GM12873 (cell line): ENCODE measurements around the gene FAM216A.

ENCODE experiments used
- TF ChIP-seq, protein P1 (sequence below): IDR thresholded peaks from 2 replicates; pipeline ENCODE4 v1.5.1; 2012; ENCODE audit warnings: low read depth, mild to moderate bottlenecking, moderate library complexity, low read length, control low read depth; ENCODE audit not compliant: insufficient read depth; ENCODE audit errors: missing control alignments

The FAM216A gene

DNA sequence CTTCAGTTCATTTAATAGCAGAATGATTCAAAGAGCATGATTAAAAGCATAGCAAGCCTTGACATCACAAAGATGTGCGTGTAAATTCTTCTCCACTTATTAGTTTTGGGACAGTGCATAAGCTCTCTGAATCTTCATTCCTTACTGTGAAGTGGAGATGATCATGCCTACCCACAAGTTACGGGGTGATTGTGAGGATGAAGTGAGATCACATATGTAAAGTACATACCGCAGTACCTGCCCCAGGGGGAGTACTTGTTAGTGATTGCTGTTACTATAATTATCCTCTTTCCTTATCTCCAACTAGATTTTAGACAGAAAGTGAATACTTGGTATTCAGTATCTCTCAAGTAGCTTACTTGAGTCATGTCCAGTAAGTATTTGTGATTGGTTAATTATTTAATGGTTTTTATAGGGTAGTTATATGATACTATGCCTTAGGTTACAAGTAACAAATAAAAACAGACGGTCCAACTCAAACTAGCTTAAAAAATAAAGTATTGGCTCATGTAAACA, 39.5 kb downstream of the FAM216A start:
- TF ChIP-seq, protein P1, sequence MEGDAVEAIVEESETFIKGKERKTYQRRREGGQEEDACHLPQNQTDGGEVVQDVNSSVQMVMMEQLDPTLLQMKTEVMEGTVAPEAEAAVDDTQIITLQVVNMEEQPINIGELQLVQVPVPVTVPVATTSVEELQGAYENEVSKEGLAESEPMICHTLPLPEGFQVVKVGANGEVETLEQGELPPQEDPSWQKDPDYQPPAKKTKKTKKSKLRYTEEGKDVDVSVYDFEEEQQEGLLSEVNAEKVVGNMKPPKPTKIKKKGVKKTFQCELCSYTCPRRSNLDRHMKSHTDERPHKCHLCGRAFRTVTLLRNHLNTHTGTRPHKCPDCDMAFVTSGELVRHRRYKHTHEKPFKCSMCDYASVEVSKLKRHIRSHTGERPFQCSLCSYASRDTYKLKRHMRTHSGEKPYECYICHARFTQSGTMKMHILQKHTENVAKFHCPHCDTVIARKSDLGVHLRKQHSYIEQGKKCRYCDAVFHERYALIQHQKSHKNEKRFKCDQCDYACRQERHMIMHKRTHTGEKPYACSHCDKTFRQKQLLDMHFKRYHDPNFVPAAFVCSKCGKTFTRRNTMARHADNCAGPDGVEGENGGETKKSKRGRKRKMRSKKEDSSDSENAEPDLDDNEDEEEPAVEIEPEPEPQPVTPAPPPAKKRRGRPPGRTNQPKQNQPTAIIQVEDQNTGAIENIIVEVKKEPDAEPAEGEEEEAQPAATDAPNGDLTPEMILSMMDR, result no peak

DNA sequence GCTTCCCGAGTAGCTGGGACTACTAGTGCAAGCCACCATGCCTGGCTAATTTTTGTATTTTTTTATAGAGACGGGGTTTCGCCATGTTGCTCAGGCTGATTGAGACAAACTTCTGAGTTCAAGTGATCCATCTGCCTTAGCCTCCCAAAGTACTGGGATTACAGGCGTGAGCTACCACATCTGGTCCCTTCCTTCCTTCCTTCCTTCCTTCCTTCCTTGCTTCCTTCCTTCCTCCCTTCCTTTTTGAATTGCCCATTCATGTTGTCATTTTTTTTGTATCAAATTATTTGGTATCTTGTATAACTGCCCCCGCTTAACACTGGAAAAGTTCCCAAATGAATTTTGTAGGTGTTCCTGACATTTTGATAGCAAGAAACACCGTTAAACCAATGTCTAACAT, 45.2 kb downstream of the FAM216A start:
- TF ChIP-seq, protein P1, result no peak

DNA sequence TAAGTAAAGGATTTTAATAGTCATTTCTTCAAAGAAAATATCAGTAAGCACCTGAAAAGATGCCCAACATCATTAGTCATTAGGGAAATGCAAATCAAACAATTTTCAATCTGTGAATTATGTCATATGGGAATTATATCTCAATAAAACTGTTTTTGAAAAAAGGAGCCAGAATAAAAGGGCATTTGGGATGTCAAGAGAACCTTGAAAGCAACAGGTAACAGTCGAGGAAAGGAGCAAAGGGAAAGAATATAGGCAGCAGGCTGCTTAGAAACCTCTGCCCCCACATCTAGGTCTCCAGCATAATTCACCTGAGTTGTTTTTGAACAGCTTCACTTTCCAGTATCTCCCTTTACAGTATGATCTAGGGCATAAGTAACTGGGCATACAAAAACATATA, 45.7 kb downstream of the FAM216A start:
- TF ChIP-seq, protein P1, result no peak

DNA sequence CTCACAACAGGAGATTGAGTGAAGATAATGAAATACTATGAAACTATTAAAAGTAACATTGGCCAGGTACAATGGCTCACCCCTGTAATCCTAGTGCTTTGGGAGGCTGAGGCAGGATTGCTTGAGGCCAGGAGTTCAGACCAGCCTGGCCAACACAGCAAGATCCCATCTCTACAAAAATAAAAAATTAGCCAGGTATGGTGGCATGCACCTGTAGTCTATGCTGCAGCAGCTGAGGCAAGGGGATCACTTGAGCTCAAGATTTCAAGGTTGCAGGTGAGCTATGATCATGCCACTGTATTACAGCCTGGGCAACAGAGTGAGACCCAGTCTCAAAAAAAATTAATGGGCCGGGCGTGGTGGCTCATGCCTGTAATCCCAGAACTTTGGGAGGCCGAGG, 48.4 kb downstream of the FAM216A start:
- TF ChIP-seq, protein P1, result no peak

DNA sequence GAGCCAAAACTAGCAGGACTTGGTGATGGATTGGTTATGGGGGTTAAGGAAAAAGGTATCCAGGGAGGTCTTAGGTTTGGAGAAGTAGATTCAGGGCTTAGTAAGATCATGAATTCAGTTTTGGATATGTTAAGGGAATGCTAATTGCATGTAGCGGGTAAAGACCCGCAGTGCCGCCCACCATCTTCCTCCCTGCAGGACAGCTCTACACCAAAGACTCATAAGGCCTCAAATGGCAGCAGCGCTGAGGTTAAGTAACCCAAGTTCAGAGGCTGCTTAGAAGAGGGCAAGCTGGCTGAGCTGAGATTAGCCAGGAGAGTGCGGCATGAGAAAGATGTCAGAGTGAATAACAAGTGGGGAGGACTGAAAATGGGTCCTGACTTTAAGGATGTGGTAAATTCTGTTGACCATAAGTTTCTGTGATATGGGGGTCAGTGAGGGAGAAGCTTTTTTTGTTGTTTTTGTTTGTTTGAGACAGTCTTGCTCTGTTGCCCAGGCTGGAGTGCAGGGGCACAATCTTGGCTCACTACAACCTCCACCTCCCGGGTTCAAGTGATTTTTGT, 59.7 kb downstream of the FAM216A start:
- TF ChIP-seq, protein P1, result no peak

DNA sequence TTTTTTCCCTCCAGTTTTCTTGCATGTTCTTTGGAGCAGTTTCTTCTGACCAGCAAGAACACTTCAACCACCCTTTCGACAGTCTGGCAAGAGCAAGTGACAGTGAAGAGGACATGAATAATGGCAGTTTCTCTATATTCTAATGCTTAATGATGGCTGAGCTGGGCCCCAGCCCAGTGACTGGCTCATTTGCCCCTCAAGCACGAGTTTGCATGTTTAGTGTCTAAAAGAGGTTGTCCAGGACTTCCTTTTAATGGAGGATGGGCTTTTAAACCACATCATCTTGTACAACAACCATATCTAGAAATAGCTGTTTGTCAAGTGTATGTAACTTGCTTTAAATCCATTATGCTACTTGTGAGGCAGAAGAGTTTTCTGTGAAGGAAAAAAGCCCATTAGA, 61.9 kb downstream of the FAM216A start:
- TF ChIP-seq, protein P1, result no peak

DNA sequence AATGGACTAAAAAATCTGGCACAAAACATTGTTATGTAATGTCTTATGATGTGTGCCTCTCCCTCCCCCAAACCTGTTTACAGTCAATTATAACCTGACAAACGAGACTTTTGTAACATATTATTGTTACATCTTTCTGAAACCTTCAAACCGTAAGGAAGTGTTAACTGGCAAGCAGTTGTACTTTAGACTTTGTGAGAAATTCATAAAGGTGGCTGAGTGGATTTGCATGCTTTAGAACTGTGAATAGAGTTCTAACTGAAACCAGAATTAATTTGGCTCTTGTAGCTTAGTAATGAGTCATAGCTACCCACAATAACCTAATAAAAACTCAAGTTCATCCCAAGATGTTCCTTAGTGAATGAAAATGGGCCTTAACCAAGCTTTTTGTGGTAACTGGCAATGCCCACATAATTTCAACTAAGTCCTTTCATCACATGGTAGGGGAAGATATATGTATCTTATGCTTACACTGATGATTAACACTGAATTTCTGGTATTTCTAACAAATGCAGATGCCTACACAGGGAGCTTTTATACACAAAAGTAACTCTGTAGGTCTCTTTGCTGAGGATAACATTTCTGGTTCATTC, 63.2 kb downstream of the FAM216A start:
- TF ChIP-seq, protein P1, result no peak
